ENCODE results near the gene MLF2.

Gene MLF2

DNA sequence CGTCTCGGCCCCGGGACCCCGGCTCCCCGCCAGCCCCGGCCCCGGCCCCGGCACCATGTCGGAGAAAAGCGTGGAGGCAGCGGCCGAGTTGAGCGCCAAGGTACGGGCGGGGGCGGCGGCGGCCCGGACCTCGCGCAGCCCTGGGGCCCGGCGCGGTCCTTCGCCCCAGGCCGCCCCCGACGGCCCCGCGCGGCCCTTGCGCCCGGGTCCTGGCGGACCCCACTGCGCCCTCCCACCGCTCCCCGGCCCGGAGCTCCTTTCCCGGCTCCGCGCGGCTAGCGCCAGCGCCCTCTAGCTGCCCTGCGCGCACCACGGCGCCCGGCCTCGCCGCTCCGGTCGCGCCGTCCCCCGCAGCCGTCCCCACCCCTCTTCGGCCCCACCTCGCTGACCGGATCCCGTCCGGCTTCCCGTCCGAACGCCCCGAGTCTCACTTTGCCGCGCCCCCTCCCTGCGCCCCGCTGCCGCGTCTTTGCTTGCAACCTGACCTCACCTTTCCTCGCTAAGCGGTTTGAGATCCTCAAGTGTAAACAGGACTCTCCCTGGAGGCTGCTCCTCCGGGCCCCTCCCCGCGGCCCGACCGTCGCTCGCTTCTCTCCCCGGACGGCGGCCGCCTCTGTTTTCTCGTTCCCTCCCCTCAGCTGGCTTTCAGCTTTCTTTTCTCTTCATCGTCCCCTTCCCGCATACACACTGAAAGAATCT, 13.9 kb upstream of the MLF2 start:
- peak overlapping the region; percentile 97 for H3K27ac ChIP-seq
- TF ChIP-seq, protein P1, sequence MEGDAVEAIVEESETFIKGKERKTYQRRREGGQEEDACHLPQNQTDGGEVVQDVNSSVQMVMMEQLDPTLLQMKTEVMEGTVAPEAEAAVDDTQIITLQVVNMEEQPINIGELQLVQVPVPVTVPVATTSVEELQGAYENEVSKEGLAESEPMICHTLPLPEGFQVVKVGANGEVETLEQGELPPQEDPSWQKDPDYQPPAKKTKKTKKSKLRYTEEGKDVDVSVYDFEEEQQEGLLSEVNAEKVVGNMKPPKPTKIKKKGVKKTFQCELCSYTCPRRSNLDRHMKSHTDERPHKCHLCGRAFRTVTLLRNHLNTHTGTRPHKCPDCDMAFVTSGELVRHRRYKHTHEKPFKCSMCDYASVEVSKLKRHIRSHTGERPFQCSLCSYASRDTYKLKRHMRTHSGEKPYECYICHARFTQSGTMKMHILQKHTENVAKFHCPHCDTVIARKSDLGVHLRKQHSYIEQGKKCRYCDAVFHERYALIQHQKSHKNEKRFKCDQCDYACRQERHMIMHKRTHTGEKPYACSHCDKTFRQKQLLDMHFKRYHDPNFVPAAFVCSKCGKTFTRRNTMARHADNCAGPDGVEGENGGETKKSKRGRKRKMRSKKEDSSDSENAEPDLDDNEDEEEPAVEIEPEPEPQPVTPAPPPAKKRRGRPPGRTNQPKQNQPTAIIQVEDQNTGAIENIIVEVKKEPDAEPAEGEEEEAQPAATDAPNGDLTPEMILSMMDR (conservative IDR thresholded peaks at IDR 0.05) = peak; percentile 94

DNA sequence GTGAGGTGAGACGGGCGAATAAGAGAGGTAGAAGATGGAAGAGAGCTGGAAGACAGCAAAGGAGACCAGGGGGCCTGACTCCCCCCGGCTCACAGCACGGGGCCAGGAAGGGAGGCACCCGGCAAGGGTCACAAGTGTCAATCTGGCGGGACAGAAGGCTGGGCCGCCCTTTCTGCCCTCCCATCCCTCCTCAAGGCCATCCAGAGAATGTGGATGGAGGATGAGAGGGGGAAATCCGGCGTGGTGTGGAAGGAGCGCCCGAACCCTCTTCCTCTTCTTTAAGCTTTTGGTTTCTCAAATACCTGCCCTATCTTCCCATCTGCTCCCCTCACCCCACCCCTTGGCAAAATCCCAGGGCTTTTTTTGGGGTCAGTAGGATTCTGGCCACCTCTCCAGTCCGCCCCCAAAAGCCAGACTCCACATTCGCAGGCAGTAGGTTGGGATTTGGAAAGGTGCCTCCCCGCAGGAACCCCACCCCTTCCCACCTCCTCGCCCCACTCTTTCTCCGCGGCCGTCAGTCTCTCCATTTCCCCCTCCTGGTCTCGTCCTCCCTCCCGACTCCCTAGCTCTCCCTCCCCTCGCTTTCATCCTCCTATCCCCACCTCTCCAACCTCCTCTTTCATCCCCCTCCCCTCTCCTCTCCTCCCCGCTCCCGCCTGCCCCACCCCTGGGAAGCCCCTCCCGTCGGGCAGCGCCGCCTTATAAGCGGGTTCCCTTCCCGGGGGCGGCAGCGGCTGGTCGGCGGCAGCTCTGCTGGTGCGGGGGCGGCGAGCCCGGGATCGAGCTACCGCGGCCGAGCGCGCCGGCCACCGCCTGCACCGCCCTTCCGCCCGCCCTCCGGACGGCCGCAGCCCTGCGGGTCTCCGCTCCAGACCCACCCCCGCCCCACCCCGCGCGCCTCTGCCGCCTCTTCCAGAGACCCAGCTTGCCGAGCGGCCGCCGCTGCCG, 13.0 kb upstream of the MLF2 start, which contains the start of gene PTMS:
PTMS (plus strand) TSS at position 730 of the 948 bp plus-strand sequence. CDS start 343 bp downstream, outside the sequence.
- peak within 1 kb of the TSS; percentile 97 for H3K27ac ChIP-seq
- TF ChIP-seq, protein P1 (conservative IDR thresholded peaks at IDR 0.05) = no peak

GRCh38 chr12:6765048-6765633, 12.2 kb upstream of the MLF2 start:
- H3K27ac ChIP-seq = peak overlapping the region; percentile 97
- TF ChIP-seq, protein P1 (conservative IDR thresholded peaks at IDR 0.05) = no peak

DNA sequence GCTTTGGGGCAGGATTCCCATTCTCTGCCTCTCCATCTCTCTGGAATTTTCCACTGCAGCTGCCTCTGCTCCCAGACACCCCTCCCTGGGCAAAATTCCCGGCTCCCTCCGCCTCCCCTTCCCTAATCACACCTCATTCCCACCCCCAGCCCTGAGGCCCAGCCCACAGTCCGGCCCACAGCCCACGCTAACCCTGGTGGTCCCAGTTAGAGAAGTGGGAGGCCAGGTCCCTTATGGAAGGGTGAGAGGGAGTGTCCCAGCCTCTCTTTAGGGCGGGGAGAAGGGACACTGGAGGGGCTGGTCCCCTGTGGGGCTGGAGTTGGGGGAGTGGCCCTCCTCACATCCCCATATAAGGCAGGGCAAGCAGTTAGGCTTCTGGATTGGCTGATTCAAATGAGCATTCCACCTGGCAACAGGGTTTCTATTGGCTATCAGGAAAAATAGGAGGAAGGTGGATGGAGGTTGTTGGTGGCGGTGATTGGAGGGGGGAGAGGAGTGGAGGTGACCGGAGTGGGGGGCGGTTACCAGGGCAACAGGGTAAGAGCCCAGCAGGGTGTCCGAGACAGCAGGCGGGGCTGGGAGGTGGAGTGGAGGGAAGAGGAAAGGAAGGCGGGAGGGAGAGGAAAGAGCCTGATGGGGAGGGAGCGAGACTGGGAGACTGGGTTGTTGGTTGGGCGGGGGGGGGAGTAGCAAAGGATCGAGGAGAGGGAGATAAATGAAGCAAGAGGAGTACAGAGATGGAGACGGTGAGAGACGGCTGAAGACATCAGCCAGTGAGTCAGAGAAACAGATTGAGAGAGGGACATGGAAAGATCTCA, 11.3 kb upstream of the MLF2 start:
- peak overlapping the region; percentile 97 for H3K27ac ChIP-seq
- TF ChIP-seq, protein P1 (conservative IDR thresholded peaks at IDR 0.05) = no peak

GRCh38 chr12:6763380-6763779, 10.4 kb upstream of the MLF2 start:
- peak overlapping the region; percentile 97 for H3K27ac ChIP-seq

DNA sequence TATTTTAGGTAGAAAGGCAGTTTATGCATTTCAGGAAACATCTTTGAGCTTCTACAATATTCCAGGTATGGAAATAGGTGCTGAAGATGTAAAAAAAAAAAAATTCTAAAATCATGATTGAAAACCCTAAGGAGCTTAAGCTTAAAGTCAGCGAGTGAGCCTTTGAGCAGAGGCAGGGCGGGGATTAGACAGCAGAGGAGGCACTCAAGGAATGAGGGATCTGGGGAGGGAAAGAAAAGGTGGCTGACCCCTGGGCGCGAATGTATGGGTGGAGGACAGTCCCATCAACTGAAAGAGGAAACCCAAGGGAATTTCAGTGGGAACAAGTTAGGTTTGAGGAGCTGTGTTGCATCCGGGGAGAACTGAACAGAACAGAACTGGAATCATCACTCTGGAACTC, 6.8 kb upstream of the MLF2 start:
- TF ChIP-seq, protein P1 (conservative IDR thresholded peaks at IDR 0.05) = no peak
- H3K27ac ChIP-seq = peak overlapping the region; percentile 38

More at GRCh38 chr12:6763380-6763779, 10.4 kb upstream of the MLF2 start:
- TF ChIP-seq, protein P1 (conservative IDR thresholded peaks at IDR 0.05) = no peak
